Panc1 (cell line): ENCODE results near the gene CYTL1.
"Not testable (repeated sequence)": the region's sequence is repeated elsewhere in the genome, so short reads cannot be mapped to it uniquely, and the experiment has no call there.

ENCODE experiments used
- POLR2AphosphoS5 ChIP-seq: IDR thresholded peaks from 2 replicates; pipeline ENCODE4 v1.6.1; 2012; ENCODE audit warnings: mild to moderate bottlenecking, low read depth, low read length, moderate library complexity
- REST ChIP-seq, 2 experiments: IDR thresholded peaks; 2 replicates each; pipeline ENCODE4 v1.6.1; 2011 to 2012; ENCODE audit warnings: low read depth in 2 of 2, control low read depth in 1 of 2, low read length in 1 of 2, mild to moderate bottlenecking in 1 of 2, moderate library complexity in 1 of 2; ENCODE audit not compliant: insufficient read depth in 1 of 2

GRCh38 chr4:5006932-5007331 is 12.3 kb downstream of the CYTL1 start:
- TF ChIP-seq POLR2AphosphoS5; REST (IDR thresholded peaks at IDR 0.05; ENCODE audit: insufficient read depth in 1 of 2, low read depth in 2 of 2, low read length in 1 of 2): not testable (repeated sequence)
